Esophagus squamous epithelium (tissue), 5 donors: ENCODE measurements around the gene FREY1. TPM values are rescaled to one million over a fixed set of nuclear protein-coding genes. Genes with fewer than 3 reads are reported as not detected.
A peak's percentile ranks its signal among the peaks of the same experiment; 100 is the strongest.

ENCODE experiments used
- DNase-seq: peaks from one replicate; lab custom pipeline; 2025; lab: John Stamatoyannopoulos, UW
- H3K27ac ChIP-seq, 4 donors: fragments of 200-600 bp; sonication (generic); one replicate each; pipeline ENCODE4 v1.5.1; 2016 to 2019; ENCODE audit warnings: mild to moderate bottlenecking in 1 of 4
- H3K27me3 ChIP-seq, 4 donors: fragments of 200-600 bp; sonication (generic); 1 replicate in 3 of 4; 2 replicates in 1 of 4; pipeline versions ENCODE4 v1.5.1 to v1.6.0; 2017 to 2021; ENCODE audit warnings: antibody characterized with exemption in 1 of 4
- H3K36me3 ChIP-seq, 3 donors: fragments of 200-600 bp; sonication (generic); one replicate each; pipeline ENCODE4 v1.5.1; 2016 to 2019
- H3K4me1 ChIP-seq, 3 donors: fragments of 200-600 bp; sonication (generic); one replicate each; pipeline ENCODE4 v1.5.1; 2017 to 2019
- H3K4me3 ChIP-seq, 4 donors: fragments of 200-600 bp; sonication (generic); 1 replicate in 3 of 4; 2 replicates in 1 of 4; pipeline ENCODE4 v1.5.1; 2016 to 2019; ENCODE audit warnings: mild to moderate bottlenecking in 2 of 4, moderate library complexity in 1 of 4
- H3K9me3 ChIP-seq, 3 donors: fragments of 200-600 bp; sonication (generic); one replicate each; pipeline ENCODE4 v1.5.1; 2016 to 2019
- CTCF ChIP-seq, 6 experiments: fragments of 450-650 bp in 4 of 6; fragments of 200-600 bp in 2 of 6; sonication (generic) in 2 of 6; IDR thresholded peaks; one replicate each; pipeline ENCODE4 v1.5.1; 2016 to 2019; ENCODE audit warnings: antibody characterized with exemption in 6 of 6, mild to moderate bottlenecking in 4 of 6, moderate library complexity in 4 of 6
- POLR2A ChIP-seq, 4 donors: fragments of 450-650 bp; IDR thresholded peaks; one replicate each; pipeline ENCODE4 v1.6.1; 2017; ENCODE audit warnings: antibody characterized with exemption in 4 of 4, mild to moderate bottlenecking in 4 of 4, moderate library complexity in 3 of 4
- WGBS, 2 donors: methylation state at CpG; one replicate each; pipeline ENCODE4 v1.1.5; 2018; 5-methylcytosine and 5-hydroxymethylcytosine counted together
- intact Hi-C: fragments of 100-400 bp; cut with DNase I; formaldehyde crosslinking; loops from one replicate; pipeline ENCODE4 v1.15.0; 2022
- total RNA-seq, 4 donors: library from RNA; depleted of rRNA; stranded (reverse); fragments of >200 nt; gene quantifications; one replicate each; pipeline ENCODE4 v1.1.0, GENCODE V29; 2016
- donor health status: DM: yes; HTN: yes; CAD: no.

FREY1 gene
- total RNA-seq, 4 donors from 2014 or later = 0.57 to 2.1 (median 1.2) TPM; not detected in 1

- 70 to 77% methylated on average over 8 of the region's 8 CpGs for WGBS, 2 donors
- H3K4me1 ChIP-seq = peaks cover 14 to 59% (median 29%) of the 10 kb centered on the region in 3 donors
- no peaks in the 10 kb centered on the region for H3K9me3 ChIP-seq
- DNase-seq = no peak
- peak overlapping the region in 1 of 4 donors; percentile 79 for H3K27ac ChIP-seq
- intact Hi-C loops = no loop called here
- H3K4me3 ChIP-seq = no peak overlapping the region
- TF ChIP-seq POLR2A (IDR thresholded peaks at IDR 0.05) (no peak), CTCF (IDR thresholded peaks at IDR 0.05) (no peak)
- no peaks in the 10 kb centered on the region for H3K27me3 ChIP-seq
- peaks cover 21 to 82% (median 21%) of the 10 kb centered on the region in 3 donors for H3K36me3 ChIP-seq
These were observed 28.4 kb upstream of the FREY1 start for GRCh38 chr11:45935349-45936064.

DNA sequence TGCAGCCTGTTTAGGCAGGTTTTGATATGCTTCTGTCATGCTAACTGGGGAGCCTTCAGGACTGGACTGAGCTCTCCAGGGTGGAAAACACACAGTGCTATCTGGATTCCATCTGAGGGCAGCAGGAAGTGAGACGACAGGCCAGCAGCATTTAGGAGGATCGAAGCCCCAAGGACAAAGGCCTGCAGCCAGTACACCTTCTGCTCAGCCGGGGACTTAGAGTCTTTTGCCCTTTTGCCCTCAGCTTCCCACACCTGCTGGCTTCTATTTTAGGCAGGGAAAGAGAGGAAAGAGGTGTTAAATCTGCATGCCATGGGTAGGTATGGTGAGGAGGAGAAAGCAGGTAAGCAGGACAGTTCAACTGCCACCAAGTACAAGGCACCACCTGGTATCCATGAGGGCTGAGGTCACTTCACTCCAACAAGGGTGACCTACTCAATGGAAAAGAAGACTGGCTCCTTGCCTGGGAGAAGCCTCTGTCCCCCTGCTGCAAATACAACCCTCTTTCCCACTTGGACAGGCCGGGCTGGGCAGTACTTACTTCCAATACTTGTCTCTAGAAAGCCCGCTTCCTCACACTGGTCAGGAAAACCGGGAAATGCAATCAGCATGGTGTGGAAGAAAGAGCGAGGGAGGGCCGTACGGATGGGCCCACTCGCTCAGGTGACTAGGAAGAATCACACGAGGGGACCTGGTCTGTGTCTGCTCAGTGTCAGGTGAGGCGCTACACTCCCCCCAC, 27.7 kb upstream of the FREY1 start:
- 67 to 73% methylated on average over 11 to 12 of the region's 12 CpGs for WGBS, 2 donors
- H3K36me3 ChIP-seq = peaks cover 21 to 75% (median 21%) of the 10 kb centered on the region in 3 donors
- TF ChIP-seq POLR2A (IDR thresholded peaks at IDR 0.05) = no peak
- H3K27ac ChIP-seq = peak overlapping the region in 3 of 4 donors; percentile 33 to 79 (median 50)
- no peak for DNase-seq
- intact Hi-C loops = no loop called here
- H3K4me1 ChIP-seq = peaks cover 20 to 67% (median 37%) of the 10 kb centered on the region in 3 donors
- no peaks in the 10 kb centered on the region for H3K27me3 ChIP-seq
- no peak overlapping the region for H3K4me3 ChIP-seq
- H3K9me3 ChIP-seq = no peaks in the 10 kb centered on the region

GRCh38 chr11:45933846-45934579, 26.9 kb upstream of the FREY1 start:
- H3K9me3 ChIP-seq = no peaks in the 10 kb centered on the region
- H3K27ac ChIP-seq = peak overlapping the region; percentile 7 to 79 (median 42)
- intact Hi-C loops = no loop called here

DNA sequence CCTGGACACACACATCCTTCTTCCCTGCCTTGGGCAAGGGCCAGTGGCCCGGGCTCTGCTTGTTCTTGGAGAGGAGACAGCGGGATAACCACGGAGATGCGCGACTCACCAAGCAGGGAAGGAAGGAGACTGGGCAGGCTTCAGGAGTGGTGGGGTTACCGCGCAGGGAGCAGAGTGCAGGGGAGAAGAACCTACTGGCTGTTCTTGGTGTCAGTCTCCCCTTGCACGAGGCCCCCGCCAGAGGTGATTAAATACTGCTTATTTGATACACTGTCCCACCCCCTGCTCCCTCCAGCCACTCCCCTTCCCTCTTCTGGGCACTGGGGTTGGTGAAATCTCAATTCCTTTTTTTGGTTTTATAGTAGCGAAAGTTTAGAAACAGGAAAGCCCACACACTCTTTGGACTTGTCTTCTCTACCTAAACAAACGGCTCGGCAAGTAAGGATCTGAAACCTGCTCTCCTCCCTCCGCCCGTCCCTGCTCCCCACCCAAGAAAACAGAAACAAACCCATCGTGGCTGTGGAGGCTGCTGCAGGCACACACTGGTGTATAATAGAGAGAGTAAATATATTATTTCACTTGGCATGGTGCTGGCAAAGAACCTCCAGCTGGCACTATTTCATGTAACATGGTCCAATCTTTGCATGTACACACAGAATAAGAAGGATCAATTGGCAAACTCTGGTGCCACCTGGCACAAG, 26.2 kb upstream of the FREY1 start:
- peaks cover 21 to 66% (median 21%) of the 10 kb centered on the region in 3 donors for H3K36me3 ChIP-seq
- H3K4me1 ChIP-seq = peaks cover 32 to 81% (median 45%) of the 10 kb centered on the region in 3 donors
- WGBS, 2 donors = 7 to 33% methylated on average over 8 to 9 of the region's 15 CpGs
- H3K27ac ChIP-seq = peak overlapping the region in 3 of 4 donors; percentile 50 to 82 (median 79)
- H3K9me3 ChIP-seq = no peaks in the 10 kb centered on the region
- H3K4me3 ChIP-seq = peak overlapping the region in 2 of 4 donors; percentile 3 to 19
- intact Hi-C loops = no loop called here
- TF ChIP-seq CTCF (IDR thresholded peaks at IDR 0.05) (no peak), POLR2A (IDR thresholded peaks at IDR 0.05) (no peak)
- no peak for DNase-seq
- H3K27me3 ChIP-seq = no peaks in the 10 kb centered on the region

More at GRCh38 chr11:45933846-45934579, 26.9 kb upstream of the FREY1 start:
- H3K36me3 ChIP-seq = peaks cover 21 to 73% (median 21%) of the 10 kb centered on the region in 3 donors
- TF ChIP-seq POLR2A (IDR thresholded peaks at IDR 0.05) (no peak), CTCF (IDR thresholded peaks at IDR 0.05) (no peak)
- peaks cover 27 to 74% (median 42%) of the 10 kb centered on the region in 3 donors for H3K4me1 ChIP-seq
- H3K4me3 ChIP-seq = no peak overlapping the region
- WGBS, 2 donors = 30 to 60% methylated on average over 7 to 13 of the region's 21 CpGs
- H3K27me3 ChIP-seq = no peaks in the 10 kb centered on the region
- DNase-seq = no peak

DNA sequence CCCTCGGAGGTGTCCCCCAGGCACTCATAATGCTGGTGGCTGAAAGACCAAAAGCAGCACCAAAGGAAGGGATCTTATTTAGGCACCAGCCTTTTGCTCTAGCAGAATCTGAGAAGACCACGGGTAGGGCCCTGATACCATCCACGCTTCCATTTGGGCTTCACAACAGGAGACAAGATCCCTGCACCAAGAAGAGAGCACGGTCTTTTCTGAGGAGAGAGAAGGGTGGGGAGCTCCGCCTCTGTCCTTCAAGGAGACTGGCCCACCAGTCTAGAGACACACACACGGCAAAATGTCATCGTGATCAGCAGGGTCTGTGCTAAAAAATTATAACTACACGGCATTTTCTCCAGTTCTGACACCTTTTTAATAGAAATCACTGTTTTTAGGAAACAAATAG, 25.1 kb upstream of the FREY1 start:
- intact Hi-C loops = no loop called here
- Histone ChIP-seq H3K9me3 (no peaks in the 10 kb centered on the region), H3K36me3 (peaks cover 18 to 64% (median 21%) of the 10 kb centered on the region in 3 donors), H3K4me3 (no peak overlapping the region), H3K4me1 (peaks cover 36 to 89% (median 47%) of the 10 kb centered on the region in 3 donors), H3K27me3 (no peaks in the 10 kb centered on the region), H3K27ac (peak overlapping the region; percentile 66 to 82 (median 76))
- WGBS, 2 donors = 28 to 65% methylated on average over 6 to 7 of the region's 8 CpGs
- TF ChIP-seq CTCF (IDR thresholded peaks at IDR 0.05) = no peak
- no peak for TF ChIP-seq POLR2A (IDR thresholded peaks at IDR 0.05)
- DNase-seq = no peak
